HG03571 (cell line): ENCODE results near the gene TTLL8.

Experiments
- ATAC-seq: cut with Tn5 transposase; IDR thresholded peaks from one replicate; pipeline ENCODE4 v1.9.1; 2021; ENCODE audit not compliant: unreplicated experiment

The TTLL8 gene

DNA sequence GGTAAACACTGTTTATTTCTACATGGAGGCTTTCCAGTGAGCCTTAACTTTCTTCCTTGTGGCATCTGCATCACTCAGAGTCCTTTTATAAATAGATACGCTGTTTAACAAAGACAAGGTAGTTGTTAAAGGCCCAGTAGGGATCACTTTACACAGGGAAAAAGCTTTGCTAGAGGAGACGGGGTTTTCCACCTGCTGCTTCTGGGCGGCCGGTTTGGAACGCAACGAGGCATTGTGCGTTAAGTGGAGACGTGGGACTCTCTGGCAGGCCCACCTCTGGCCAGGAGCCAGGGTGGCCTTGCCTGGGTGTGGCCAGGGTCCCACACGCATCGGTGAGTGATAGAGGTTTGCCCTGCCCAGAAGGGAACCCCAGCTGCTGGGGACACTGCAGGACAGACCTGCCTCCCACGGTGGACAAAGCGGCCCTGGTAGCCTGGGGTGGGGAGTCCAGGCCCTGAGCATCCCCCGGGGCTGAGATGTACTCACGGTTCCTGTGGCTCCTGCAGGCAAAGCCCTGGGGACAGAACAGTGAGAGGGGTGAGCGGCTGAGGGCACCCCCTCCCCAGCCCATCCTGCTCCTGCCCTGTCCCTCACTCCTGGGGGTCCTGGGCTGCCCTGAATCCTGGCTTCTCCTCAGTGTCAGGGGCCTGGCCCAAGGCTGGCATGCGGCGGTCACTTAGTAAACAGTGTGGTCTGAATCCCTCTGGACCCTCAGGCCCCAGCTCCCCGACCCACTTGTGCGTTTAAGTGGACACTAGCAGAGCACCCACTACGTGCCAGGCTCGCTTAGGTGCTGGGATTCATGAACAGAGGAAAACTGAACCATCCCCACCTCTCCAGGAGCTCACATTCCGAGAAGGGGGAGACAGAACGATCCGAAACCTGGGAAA is 49.7 kb downstream of the TTLL8 start:
- ATAC-seq, result no peak

DNA sequence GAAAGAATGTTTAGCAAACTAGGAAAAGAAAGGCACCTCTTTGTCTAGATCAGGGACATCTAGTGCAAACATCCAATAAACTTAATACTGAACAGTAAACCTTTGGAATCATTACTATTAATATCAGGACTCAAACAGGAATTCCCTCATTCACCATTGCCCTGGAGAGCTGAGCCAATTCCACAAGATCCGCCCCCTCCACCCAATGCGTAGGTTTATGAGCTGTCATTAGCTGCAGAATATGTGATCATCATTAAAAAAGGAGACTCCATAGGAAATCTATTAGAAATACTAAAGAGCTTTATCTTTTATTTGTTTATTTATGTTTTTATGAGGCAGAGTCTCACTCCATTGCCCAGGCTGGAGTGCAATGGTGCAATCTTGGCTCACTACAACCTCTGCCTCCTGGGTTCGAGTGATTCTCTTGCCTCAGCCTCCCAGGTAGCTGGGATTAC is 51.0 kb downstream of the TTLL8 start:
- no peak for ATAC-seq

GRCh38 chr22:50004918-50005317 is 53.2 kb downstream of the TTLL8 start:
- ATAC-seq, result no peak

GRCh38 chr22:50002791-50003190 is 55.3 kb downstream of the TTLL8 start:
- ATAC-seq, result no peak

GRCh38 chr22:50001388-50002231 is 56.5 kb downstream of the TTLL8 start:
- ATAC-seq, result no peak

GRCh38 chr22:50000587-50001387 is 57.3 kb downstream of the TTLL8 start:
- ATAC-seq, result no peak

DNA sequence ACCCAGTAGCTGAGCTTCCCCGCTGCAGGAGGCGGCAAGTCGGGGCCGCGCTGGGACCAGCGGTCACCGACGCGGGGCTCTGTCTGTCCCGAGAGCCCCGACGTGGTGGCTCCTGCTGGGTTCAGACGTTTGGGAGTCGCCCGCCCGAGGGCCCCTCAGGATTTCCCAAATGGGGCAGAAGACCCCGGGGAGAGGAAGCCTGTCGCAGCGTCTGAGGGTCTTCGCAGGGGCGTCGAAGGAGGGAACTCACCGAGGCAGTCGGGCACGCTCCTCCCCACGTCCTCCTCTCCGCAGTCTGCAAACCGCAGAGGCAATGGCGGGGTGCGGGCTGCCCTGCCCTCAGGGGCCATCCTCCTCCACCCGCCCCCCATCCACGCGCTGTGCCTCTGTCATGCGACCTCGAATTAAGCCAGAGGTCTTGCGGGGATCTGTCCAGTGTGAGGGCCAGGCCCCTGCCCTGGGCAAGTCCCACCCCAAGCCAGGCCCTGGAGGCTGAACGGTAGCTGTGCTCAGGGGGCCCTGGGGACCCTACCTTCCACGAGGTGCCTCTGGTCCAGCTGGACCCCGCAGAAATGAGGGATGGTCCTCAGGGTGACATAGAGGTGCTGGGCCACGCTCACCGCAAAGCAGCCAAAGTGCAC is 58.0 kb downstream of the TTLL8 start:
- no peak for ATAC-seq

- no peak for ATAC-seq
Measured at GRCh38 chr22:49999063-49999945, 58.8 kb downstream of the TTLL8 start.

DNA sequence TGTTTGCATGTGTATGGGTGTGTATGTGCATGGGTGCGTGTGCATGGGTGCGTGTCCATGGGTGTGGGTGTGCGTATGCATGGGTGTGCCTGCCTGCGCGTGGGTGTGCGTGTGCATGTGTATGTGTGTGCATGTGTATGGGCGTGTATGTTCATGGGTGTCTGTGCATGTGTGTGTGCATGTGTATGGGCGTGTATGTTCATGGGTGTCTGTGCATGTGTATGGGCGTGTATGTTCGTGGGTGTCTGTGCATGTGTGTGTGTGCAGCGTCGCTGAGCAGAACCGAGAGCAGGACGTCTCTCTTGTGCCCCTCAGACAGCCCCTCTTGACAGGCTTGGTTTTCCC is 59.4 kb downstream of the TTLL8 start:
- ATAC-seq, result no peak

DNA sequence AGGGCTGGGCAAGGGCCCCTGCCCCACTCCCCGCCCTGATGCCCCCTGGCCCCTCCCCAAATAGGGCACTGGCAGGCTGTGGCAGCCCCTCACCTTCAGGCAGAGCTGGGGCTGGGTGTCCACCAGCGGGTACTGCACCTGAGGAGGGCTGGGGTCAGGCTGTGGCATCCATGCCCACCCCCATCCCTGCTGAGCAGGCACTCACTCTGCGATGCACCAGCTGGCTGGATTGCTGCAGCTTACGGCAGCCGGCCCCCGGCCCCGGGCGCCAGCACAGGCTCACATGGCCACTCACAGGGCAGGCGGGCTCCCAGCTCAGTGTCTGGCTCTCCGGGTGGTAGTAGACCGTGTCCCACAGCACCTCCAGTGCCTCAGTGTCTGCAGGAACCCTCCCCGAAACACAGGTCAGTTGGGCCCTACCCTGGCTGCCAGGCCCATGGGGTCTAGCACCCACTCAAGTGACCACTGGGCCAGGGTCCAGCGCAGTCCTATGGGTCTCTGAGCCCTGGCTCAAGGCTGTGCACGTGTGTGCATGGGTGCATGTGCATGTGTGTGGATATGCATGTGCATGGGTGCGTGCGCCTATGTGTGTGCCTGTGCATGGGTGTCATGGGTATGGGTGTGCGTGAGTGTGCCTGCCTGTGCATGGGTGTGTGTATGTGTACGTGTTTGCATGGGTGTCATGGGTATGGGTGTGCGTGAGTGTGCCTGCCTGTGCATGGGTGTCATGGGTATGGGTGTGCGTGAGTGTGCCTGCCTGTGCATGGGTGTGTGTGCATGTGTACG is 60.0 kb downstream of the TTLL8 start:
- no peak for ATAC-seq

DNA sequence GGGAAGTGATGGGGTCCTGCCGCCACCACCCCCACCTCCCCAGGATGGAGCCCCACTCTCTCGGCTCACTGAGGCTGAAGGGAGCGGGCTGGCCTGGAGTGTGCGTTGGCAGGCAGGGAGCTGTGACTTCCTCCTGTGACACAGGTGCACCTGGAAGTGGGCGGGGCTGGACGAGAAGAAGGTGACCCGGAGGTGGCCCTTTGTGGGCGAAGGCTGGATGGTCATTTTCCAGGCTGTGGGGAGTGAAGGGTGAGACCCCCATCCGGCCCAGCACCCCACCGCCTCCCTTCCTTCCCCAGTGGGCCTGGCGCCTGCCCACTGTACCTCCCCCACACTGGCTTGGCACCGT is 60.9 kb downstream of the TTLL8 start:
- ATAC-seq, result no peak

DNA sequence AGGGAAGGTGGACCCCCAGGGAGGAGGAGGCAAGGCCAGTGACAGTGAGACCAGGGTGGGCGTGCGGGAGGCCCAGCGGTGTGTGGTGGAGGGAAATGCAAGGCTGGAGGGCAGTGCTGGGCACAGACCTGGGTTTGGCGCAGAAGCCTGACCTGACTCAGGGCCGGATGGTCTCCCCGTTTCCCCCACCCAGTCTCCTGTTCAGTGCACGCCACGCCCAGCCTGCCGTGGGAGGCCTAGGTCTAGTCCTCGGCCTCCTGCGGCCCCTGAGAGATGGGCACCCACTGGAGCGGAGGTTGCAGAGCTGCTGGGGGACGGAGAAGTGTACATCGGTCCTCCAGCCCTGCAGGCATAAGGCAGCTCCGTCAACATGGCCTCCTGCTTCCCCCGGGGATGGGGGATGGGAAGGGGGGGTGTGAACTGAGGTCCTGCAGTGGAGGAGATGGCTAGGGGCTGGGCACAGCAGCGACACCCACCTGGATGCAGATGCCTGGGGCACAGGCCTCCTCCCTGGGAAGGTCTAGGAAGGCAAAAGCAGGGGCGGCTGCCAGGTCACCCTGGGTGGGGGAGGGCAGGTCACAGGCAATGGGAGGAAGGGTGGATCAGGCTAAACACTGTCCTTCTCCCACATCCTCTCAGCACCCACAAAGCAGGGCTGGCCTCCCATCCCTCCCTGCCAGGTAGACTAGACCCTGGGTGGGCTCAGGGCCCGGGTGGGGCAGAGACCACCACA is 61.4 kb downstream of the TTLL8 start:
- ATAC-seq, result no peak

DNA sequence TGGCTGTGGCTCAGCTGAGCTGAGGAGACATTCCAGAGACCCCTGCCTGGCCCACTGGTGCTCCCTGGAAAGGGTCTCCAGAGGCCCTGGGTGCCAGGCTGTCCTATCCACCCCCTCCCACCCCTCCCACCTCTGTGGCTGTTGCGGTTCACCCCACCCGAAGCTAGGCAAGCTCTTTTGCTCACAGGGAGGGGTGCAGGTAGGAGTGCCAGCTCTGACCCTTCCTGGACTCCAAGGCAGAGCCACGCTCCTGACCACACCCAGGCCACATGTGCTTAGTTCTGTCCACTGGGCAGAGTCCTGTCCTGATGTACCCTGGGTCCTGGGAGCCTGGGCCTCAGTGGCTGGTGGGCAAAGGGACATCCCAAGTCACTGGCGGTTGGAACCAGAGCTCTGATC is 62.0 kb downstream of the TTLL8 start:
- no peak for ATAC-seq

GRCh38 chr22:49995361-49996118 is 62.6 kb downstream of the TTLL8 start:
- no peak for ATAC-seq

GRCh38 chr22:49995041-49995360 is 63.1 kb downstream of the TTLL8 start:
- no peak for ATAC-seq

DNA sequence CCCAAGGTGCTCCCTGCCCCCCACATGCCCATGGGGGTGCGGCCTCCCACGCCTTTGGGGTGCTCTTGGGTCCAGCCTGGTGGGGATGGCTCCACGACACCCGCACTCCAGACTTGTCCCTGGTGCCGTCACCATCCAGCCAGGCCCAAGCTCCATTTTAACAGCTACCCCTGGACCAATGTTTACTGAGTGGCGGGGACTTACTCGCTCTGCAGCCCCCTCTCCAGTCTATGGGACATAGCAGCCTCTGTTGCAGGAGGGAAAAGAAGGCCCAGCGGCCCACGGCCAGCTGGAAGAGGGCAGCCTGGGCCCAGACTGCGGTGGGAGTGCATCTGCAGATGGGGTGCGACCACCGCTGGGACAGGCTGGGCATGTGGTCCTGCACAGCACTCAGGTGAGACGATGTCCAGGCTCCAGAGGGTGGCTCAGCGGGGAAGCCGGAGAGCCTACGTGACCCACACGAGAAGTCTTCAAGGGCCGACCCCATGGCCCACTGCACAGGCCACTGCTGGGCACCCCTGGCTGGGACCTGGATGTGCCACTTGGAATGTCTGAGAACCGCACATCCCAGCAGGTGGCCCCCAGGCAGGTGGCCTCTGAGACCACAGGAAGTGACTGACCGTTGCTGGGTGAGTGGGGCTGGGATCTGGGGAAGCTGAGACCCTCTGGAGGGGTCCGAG is 63.6 kb downstream of the TTLL8 start:
- ATAC-seq, result no peak

DNA sequence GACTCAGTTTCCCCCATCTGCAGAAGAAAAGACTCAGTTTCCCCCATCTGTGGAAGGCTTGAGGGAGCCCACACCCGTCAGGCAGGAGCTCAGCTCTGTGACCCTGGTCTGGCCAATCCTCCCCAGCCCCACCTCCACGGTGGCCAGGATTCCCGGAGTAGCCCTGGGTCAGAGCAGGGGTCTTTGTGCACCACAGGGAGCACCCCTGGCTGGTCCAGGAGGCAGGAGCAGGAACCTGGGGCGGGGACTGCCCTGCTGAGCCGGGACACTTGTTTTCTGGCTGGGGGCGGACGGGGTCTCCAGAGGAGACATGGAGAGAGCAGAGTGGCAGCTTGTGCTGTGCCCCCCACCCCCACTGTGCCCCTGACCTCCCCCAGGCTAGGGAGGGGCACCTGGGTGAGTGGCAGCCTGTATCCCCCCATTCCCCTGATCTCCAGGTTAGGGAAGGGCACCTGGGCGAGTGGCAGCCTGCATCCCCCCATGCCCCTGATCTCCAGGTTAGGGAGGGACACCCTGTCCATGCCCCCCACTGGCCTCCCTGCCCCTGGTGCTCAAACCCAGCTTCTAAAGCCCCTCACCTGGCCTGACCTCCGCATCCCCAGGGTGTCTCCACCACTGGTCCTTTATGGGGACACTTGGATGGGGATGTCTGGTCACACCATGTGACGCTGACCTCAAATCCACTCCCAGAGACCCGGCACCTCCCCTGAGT is 64.3 kb downstream of the TTLL8 start:
- ATAC-seq, result no peak
